Effector memory CD8-positive, alpha-beta T cell (primary cell): ENCODE measurements around the gene SPSB3.

ENCODE experiments used
- ATAC-seq: fragments of 150-1000 bp; cut with Tn5 transposase; replicated peaks from 2 replicates; pipeline ENCODE4 v1.10.0; 2021; ENCODE audit warnings: mild to moderate bottlenecking, moderate library complexity
- DNase-seq, 3 experiments: peaks; one replicate each; pipeline ENCODE4 v3.0.0; 2021
- H3K27ac Mint-ChIP-seq, 2 donors: one replicate each; pipeline ENCODE4 v1.8.0; 2022; ENCODE audit warnings: mild to moderate bottlenecking in 2 of 2, mixed read lengths in 2 of 2, moderate library complexity in 2 of 2
- H3K27me3 Mint-ChIP-seq, 2 donors: one replicate each; pipeline ENCODE4 v1.8.0; 2022; ENCODE audit warnings: mixed read lengths in 2 of 2
- H3K36me3 Mint-ChIP-seq: one replicate; pipeline ENCODE4 v1.8.0; 2022; ENCODE audit warnings: mild to moderate bottlenecking, moderate library complexity, mixed read lengths; ENCODE audit not compliant: insufficient read depth
- H3K4me1 Mint-ChIP-seq, 2 donors: one replicate each; pipeline ENCODE4 v1.8.0; 2022; ENCODE audit warnings: low read depth in 2 of 2, mixed read lengths in 2 of 2
- H3K4me3 Mint-ChIP-seq, 2 donors: one replicate each; pipeline ENCODE4 v1.8.0; 2022; ENCODE audit warnings: mild to moderate bottlenecking in 2 of 2, mixed read lengths in 2 of 2, moderate library complexity in 2 of 2
- H3K9me3 Mint-ChIP-seq, 2 donors: one replicate each; pipeline ENCODE4 v1.8.0; 2022; ENCODE audit warnings: mixed read lengths in 2 of 2

Gene SPSB3

GRCh38 chr16:1731073-1731472, 51.3 kb downstream of the SPSB3 start:
- H3K27ac Mint-ChIP-seq, result no peak overlapping the region
- no peak overlapping the region for H3K4me3 Mint-ChIP-seq
- H3K4me1 Mint-ChIP-seq, result peaks cover 6% of the 10 kb centered on the region in 2 donors
- no peaks in the 10 kb centered on the region for H3K9me3 Mint-ChIP-seq
- no peaks in the 10 kb centered on the region for H3K27me3 Mint-ChIP-seq
- ATAC-seq (no peak), DNase-seq (no peak)
- H3K36me3 Mint-ChIP-seq, result peaks cover 61% of the 10 kb centered on the region

GRCh38 chr16:1729445-1729844, 52.9 kb downstream of the SPSB3 start:
- Mint-ChIP-seq H3K9me3 (no peaks in the 10 kb centered on the region), H3K36me3 (peaks cover 70% of the 10 kb centered on the region), H3K4me3 (no peak overlapping the region), H3K27me3 (no peaks in the 10 kb centered on the region), H3K4me1 (peaks cover 6% of the 10 kb centered on the region in 2 donors), H3K27ac (no peak overlapping the region)
- ATAC-seq (no peak), DNase-seq (no peak)

GRCh38 chr16:1729026-1729425, 53.3 kb downstream of the SPSB3 start:
- DNase-seq (no peak), ATAC-seq (no peak)
- peaks cover 70% of the 10 kb centered on the region for H3K36me3 Mint-ChIP-seq
- no peaks in the 10 kb centered on the region for H3K9me3 Mint-ChIP-seq
- no peaks in the 10 kb centered on the region for H3K27me3 Mint-ChIP-seq
- H3K27ac Mint-ChIP-seq, result no peak overlapping the region
- no peak overlapping the region for H3K4me3 Mint-ChIP-seq
- peaks cover 6% of the 10 kb centered on the region in 2 donors for H3K4me1 Mint-ChIP-seq

GRCh38 chr16:1727651-1728624, 54.4 kb downstream of the SPSB3 start:
- Mint-ChIP-seq H3K27ac (no peak overlapping the region), H3K36me3 (peaks cover 65% of the 10 kb centered on the region), H3K4me3 (no peak overlapping the region), H3K9me3 (no peaks in the 10 kb centered on the region), H3K4me1 (peaks cover 14% of the 10 kb centered on the region in 2 donors), H3K27me3 (no peaks in the 10 kb centered on the region)
- DNase-seq (no peak), ATAC-seq (no peak)
